HG03139 (cell line): ENCODE results near the gene AHRR.
"Not testable (repeated sequence)": the region's sequence is repeated elsewhere in the genome, so short reads cannot be mapped to it uniquely, and the experiment has no call there.

ENCODE experiments used
- ATAC-seq: cut with Tn5 transposase; IDR thresholded peaks from one replicate; pipeline ENCODE4 v1.9.1; 2021; ENCODE audit not compliant: unreplicated experiment

The AHRR gene

DNA sequence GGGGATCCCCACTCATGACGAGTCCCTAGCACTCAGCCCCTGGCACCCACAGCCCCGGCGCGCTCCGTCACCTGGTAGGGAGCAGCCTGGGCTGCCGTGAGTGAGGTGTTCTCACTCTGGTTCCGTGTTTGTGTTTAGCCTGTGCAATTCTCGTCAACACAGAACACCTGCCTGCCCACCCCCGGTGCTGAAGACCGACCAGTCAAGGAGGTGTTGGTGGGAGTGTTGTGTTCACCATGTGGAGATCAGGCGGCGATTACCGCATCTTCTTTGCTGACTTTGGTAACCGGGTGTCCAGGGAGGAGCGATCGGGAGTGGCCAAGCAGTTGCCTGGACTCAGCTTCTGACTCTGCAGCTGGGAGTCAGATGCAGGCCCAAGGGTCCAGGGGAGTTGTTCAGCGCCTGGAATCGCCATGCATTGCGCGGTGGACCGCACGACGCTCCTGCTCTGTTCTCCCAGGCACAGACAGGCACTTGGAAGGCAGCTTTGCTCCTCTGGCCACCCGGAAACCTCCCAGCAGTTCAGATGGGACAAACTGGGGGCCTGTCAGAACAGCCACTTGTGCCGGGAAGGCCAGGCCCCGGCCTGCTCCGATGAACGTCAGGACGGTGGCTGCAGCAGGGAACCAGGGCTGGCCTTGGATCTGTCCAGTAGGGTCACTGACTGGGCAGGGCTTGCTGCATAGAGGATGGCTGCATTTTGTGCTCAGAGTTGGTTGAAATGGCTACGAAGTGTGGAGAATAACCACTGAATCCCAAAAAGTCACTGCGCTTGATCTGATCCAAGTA is 149.6 kb downstream of the AHRR start:
- ATAC-seq, result no peak

DNA sequence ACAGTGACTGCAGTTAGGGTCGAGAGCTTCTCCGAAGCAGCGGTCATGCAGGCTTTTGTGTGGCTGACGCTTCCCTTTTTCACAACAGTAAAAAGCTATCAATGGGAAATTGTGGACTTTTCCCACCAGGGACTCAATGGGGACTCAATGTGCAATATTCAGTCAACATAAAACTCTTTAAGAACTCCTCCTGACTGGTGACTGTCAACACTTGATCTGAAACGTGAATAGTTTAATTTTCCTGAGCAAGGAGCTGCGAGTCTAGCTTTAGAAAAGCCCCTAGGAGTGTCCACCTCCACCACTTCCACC is 150.2 kb downstream of the AHRR start:
- no peak for ATAC-seq

DNA sequence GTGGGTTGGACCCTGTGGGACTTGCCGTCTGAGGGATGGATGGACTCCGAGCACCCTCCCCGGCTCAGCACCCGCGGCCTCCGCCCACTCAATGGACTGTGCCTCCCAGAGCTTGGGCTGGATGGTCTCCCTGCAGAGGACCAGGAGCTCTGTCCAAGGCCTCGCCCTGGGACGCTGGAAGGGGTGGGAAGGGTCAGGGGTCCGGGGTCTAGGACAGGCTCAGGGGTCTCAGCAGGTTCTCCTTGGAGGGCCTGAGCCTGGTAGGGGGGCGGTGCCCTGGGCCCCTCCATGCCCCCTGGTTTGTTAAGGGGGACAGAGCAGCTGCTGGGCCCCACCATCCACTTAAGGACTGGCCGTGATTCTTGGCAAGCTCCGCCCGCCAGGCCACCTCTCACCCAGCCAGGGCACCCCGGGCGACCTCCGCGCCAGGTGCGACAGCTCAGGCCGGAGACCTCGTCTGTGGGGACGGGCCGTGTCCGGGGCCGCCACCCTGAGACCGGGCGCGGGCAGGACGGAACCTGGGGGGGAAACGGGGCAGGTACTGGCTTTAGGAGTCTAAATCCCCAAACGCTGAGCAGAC is 150.7 kb downstream of the AHRR start:
- no peak for ATAC-seq

DNA sequence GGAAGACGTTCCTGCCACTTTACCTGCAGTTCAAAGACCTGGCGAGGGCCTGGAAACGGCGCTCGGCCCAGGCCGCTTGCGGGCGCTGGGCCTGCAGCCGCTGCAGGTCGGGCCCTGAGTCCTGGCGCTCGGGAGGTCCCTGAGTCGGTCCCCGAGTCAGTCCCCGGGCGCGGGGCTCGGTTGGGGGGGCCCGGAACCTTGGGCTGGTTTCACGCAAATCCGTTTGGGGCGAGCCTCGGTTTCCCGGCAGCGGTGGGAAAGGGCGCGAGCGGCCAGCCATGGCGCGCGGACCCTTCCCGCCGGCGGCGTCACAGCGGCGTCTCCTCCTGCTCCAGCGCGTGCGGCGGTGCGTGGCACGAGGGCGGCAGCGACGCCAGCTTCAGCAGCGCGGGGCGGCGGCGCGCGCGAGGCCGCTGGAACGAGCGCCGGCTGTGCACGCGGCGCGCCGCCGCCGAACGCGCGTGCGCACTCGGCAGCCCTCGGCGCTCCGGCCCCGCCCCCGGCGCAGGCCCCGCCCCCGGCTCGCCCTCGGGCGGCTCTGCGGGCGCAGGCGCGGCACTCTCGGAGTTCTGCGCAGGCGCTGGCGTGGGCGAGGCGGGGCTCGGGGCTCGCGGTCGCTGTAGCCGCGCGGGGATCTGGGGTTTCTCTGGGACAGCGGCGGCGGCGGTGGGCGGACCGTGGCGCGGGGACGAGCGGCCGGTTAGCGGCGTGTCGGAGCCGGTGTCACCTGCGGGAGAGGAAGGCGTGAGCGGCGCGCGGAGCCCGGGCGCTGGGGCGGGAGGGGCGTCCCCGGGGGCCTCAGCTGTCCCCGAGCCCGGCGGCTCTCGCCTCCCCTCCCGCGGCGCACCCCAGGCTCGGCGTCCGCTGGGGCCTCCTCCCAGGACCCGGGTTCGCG is 151.4 kb downstream of the AHRR start:
- peak; percentile 66 for ATAC-seq

DNA sequence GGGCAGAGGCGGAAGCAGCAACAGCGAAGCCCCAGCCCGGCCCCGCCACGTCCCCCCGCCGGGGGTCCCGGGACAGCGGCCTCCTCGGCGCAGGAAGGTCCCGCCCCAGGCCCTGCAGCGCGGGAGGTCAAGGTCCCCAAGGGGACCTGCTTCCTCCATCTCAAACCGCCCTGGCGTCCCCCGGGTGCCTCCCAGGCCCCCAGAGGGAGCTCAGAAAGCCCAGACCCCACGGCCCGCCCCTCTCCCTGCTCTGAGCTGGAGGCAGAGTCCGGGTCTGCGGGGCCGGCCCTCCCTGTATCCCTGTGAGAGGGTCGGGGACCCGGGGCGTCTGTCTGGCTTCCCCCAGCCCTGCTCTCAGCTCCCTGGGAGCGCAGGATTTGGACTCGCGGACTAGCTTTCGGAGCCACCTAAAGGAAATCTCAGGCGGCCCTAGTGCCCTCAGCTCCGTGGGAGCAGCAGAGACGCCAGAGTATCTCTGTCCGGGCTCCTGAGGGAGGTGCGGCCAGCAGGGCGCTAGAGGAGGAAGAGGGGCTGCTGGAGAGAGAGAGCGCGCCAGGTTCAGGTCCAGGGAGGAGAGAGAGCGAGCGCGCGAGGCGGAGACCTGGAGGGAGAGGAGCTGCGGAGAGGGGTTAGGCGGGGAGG is 152.2 kb downstream of the AHRR start:
- ATAC-seq, result peak; percentile 24

DNA sequence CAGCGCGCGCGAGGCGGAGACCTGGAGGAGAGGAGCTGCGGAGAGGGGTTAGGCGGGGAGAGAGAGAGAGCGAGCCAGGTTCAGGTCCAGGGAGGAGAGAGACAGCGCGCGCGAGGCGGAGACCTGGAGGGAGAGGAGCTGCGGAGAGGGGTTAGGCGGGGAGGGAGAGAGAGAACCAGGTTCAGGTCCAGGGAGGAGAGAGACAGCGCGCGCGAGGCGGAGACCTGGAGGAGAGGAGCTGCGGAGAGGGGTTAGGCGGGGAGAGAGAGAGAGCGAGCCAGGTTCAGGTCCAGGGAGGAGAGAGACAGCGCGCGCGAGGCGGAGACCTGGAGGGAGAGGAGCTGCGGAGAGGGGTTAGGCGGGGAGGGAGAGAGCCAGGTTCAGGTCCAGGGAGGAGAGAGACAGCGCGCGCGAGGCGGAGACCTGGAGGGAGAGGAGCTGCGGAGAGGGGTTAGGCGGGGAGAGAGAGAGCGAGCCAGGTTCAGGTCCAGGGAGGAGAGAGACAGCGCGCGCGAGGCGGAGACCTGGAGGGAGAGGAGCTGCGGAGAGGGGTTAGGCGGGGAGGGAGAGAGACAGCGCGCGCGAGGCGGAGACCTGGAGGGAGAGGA is 152.8 kb downstream of the AHRR start:
- not testable (repeated sequence) for ATAC-seq

DNA sequence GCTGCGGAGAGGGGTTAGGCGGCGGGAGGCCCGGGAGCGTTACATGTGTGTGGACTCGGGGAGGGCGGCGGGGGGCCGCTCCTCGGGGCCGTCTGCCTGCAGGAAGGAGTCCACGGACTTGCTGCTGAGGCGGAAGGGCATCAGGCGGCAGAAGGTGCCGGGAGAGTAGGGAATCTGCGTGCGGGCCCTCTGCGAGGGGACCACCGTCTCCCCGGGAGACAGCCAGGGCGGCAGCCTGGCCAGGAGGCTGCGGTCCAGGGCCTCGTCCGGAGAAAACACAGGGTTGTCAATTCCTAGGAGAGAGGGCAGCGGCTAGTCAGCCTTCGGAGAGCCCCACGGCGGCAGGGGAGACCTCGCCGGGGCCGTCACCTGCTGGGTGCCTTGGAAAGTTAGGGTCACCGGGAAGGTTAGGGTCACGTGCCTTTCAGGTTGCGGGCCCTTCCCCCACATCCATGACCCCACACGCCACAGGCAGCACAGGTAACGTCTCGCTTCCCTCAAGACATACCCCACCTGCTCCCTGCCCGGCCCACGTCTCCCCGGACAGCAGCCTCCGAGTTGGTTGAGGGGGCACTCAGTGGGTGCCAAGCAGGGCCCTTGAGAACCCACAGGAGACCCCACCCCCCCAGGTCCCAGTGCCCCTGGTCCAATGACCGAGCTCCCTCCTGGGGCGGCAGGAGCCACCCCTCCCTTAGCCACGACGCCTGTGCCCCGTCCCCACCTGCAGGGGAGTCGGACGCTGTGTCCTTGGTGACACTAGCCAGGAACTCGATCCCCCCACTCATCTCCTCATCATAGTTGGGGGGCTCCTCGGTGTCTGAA is 153.5 kb downstream of the AHRR start:
- ATAC-seq, result no peak

DNA sequence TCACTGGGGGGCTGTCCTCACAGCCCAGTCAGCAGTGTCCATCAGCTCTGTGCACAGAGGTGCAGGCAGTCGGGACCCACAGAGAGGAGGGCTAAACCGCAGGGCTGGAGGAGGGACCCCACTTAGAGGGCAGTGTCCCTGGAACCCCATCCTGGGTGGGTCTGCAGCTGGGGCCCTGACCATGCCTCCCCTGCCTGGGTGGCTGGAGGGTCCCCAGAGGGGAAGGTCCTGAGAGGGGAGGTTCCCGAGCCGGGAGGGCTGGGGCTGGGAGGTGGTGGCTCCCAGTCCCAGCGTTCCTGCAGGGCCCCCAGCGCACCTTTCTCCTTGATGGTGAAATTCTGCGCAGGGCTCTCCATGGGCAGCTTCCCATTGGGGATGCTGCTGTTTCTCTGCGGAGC is 154.2 kb downstream of the AHRR start:
- ATAC-seq, result no peak

DNA sequence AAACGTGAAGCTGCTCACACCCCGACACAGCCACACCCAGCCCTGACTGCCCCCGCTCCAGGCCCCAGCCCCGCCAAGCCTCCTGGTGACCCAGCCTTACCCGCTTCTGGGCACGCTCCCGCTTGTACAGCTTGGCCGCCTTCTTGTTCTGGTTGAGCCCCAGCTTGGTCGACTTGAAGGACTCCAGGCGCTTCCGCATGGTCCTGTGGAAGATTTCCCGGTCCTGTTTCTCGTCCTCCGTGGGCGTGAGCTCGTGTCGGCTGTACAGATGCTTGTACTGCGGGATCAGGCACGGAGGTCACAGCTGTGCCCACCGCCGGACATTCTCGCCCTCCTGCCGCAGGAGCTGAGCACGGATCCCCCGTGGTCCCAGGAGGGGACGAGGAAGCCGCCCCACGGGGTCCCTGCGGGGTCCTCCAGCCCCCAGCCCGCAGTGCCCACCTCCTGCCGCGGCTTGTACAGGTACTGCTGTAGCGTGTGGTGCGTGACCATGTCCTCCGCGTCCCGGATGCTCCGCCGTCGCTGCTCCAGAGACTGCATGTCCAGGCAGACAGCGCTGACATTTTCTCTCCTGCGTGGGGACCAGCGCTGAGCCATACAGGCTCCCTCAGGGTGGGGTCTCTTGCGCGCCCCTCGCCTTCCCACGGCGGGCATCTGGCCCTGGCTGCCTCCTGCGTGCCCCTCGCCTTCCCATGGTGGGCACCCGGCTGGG is 154.7 kb downstream of the AHRR start:
- ATAC-seq, result no peak

DNA sequence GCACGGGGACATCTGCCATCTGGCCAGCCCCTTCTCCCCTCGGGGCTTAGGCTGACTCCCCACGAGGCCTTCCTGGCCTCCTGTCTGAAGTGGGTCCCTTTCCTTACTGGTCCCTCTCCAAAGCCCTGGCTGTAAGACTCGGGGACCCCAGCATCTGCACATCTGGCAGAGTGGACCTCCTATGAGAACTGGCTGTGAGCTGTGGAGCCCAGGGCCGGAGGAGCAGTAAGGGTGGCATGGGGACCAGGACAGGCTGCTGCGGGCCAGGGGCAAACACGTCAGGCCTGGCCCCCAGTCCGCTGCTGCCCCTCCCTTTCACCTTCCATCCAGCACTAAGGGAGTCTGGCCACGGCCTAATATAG is 155.3 kb downstream of the AHRR start:
- ATAC-seq, result no peak

DNA sequence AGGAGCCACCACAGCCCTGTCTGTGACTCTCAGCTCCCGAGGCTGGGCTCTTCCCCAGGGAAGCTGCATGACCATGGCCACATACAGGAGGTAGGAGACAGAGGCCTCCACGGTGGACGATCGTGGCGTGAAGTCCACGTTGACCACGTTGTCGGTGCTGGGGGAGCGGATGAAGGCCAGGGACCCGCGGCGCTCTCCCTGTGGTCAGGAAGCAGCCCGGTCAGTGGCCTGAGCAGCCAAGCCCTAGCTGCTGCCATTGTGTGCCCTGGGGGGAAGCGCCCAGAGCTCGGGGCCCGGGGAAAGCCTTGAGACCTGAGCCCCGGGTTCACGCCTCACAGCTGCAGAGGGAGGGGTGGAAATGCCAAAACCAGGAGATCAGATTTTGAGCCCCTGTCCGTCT is 155.7 kb downstream of the AHRR start:
- no peak for ATAC-seq

DNA sequence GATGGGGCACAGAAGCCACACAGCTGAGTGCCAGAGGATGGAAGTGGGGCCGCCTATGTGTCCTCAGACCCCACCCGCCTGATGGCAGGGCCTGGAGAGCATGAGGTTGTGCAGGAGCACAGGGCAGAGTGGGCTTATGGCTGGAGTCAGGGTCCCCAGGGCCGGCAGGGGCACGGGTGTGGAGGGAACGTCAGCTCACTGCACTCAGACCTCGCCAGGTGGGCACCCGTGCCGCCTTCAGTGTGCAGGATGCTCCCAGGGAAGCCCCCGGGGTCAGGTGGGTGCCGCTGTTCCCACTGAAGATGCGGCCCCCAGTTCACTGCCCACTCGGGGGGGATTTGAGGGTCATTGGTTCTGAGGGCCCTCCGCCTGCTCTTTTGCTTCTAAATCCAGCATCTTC is 156.4 kb downstream of the AHRR start:
- ATAC-seq, result no peak

DNA sequence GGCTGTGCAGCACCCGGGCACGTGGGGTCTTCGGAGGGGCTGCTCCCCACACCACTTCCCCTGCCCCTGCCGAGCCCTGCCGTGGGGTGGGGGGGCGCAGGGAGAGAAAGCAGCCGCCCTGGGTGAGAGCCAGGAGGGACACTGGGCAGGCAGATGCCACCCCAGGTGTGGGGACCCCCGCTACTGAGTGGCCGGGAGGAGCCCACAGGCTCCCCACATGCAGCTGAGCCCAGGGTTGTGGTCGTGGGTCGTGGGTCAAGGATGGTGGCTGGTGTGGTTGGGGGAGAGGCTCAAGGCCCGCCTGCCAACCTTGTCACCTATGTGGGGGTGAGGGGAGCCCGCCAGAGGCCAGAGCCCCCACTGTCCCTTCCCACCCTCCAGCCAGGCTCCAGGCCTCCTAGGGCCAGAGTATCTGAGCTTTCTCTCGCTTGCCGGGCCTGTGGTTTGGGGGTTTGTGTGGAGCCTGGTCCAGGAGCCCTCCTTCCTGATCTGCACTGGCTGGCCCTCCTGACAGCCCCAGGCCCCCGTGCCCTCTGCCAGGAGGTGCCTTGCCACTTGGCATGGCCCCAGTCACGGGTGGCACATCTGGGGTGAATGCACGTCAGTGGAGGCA is 157.0 kb downstream of the AHRR start:
- ATAC-seq, result no peak

DNA sequence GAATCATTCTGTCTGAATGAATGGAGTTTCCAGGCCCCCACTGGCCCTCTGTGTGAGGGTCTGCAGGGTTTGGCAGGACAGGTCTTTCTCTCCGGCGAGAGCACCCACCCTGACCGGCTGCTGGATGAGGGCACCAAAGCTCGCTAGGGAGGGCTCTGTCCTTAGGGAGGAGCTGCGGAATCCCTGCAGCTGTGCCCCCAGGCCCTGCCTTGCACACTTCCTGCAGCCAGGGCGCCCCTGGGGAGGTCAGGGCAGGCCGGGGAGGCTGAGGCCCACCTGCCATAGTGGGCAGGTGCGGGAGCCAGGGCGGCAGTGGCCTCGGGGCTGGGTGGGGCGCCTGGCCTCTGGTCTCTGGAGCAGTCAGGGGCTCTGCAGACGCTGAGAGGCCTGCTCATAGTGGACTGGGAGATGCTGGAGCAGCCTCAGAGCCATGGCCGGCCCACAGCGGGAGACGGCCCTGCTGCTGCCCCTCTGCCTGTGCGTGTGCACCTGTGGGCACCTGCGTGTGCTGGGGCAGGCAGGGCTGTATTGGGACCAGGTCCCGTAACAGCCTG is 157.5 kb downstream of the AHRR start:
- no peak for ATAC-seq

DNA sequence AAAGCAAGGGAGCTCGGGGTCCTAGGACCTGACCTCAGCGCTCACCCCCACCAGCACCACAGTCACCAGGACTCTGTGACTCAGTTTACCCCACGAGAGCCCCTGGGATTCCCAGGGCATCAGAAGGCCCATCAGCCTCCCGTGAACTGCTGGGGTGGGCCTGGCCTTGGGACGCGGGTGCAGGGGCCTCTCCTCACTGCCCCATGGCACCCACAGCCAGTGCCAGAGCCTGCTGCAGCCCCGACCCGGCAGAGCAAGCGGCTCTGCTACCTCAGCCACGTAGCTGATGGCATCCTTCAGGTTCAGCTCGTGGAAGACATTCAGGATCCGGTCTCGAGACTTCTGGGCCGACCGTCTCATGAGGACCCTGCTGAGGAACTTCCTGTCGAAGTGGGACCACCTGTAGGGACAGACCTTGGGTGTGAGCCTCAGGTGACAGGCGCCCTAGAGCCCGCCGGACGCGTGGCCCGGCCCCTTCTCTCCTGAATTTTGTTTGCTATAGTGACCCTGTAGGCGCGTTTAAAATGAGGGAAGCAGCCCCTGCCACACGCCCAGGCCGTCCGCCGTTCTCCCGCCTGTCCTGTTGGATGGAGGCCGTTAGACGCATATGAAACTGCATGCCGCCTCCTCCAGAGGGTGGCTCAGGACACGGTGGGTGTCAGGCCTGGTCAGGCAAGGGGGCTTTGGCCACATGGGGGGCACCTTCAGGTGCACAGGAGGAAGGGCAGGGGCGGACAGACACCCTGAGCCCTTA is 158.2 kb downstream of the AHRR start:
- no peak for ATAC-seq

DNA sequence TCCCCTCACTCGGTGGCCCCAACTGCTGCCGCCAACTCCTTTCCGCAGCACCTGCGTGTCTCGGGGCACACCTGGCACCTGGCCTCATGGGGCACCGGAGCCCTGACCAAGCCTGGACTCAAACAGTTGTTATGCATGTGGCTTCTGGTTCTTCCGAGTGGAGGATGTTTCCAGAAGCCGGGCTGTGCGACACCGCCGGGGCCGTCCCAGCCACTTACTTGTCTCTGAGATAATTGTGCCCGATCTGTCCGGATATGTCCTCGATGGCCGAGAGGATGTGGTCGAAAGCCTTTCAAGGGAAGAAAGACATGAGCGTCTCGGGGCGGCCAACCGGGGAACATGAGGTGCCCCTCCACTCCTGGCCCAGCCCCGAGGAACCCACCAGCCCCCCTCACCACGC is 159.8 kb downstream of the AHRR start:
- ATAC-seq, result no peak

DNA sequence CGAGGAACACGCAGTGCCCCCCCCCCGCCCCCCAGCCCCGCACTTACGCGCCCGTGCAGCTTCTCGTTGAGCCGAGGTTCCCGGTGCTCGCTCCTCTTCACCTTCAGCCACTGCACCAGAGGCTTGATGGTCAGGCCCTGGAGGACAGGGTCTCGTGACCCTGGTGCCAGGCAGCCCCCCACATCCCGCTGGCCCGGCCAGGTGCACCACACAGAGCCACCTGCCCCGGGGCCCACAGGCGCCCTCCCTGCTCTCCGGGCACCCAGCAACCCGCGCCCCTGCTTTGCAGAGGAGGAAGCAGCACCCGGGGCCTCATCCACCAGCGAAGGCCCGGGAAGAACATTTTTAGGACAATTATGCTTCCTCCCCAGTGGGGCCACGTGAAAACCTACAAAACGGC is 160.5 kb downstream of the AHRR start:
- ATAC-seq, result no peak

DNA sequence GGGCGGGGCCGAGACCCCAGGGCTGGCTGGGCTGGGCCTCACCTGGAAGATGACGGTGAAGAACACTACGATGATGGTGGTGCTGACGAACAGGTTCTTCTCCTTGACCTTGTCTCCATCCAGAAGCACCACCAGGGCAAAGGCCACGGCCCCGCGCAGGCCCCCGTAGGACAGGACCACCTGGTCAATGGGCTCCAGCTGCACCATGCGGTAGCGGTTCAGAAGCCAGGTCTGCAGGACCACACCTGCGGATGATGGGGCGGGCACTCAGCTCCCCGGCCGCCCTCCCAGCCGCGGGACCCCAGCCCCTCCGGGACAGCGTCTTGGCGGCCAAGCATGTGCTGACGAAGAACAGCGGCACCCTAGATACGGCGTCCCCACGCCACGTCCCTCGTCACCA is 161.0 kb downstream of the AHRR start:
- no peak for ATAC-seq
